HepG2 (cell line): ENCODE results near the gene UBXN6. TPM values are rescaled to one million over a fixed set of nuclear protein-coding genes. Genes with fewer than 3 reads are reported as not detected.

ENCODE experiments used
- ATF7-NPFF ChIP-seq: sonication (generic); formaldehyde crosslinking; IDR thresholded peaks from 2 replicates; pipeline ENCODE4 v1.8.1; 2023; ENCODE audit warnings: mild to moderate bottlenecking, low read depth, missing genetic modification reagents, moderate library complexity
- CC2D1A ChIP-seq: sonication (generic); formaldehyde crosslinking; IDR thresholded peaks from 2 replicates; pipeline ENCODE4 v1.8.1; 2023; ENCODE audit warnings: mild to moderate bottlenecking, missing genetic modification reagents
- CHCHD3 ChIP-seq: sonication (generic); formaldehyde crosslinking; IDR thresholded peaks from 2 replicates; pipeline ENCODE4 v1.8.0; 2022; ENCODE audit warnings: mild to moderate bottlenecking, missing genetic modification reagents, moderate library complexity
- CREB1 ChIP-seq, 2 experiments: fragments of 450-650 bp in 1 of 2; IDR thresholded peaks; 2 replicates each; pipeline ENCODE4 v1.6.1; 2016 to 2017; ENCODE audit warnings: control low read depth in 1 of 2, mild to moderate bottlenecking in 1 of 2, missing compliant biosample characterization in 1 of 2, missing genetic modification characterization in 1 of 2
- CREM ChIP-seq, 2 experiments: sonication (generic) in 1 of 2; formaldehyde crosslinking in 1 of 2; IDR thresholded peaks; 2 replicates each; pipeline versions ENCODE4 v1.4.0 to v1.6.1; 2016 to 2020; ENCODE audit warnings: antibody characterized with exemption in 1 of 2, mild to moderate bottlenecking in 1 of 2, missing genetic modification reagents in 1 of 2
- FOXC1 ChIP-seq: sonication (generic); formaldehyde crosslinking; IDR thresholded peaks from 2 replicates; pipeline ENCODE4 v1.8.0; 2022; ENCODE audit warnings: mild to moderate bottlenecking, missing genetic modification reagents, borderline replicate concordance
- GABPA ChIP-seq, 2 experiments: IDR thresholded peaks; 2 replicates each; pipeline ENCODE4 v1.6.1; 2011 to 2016; ENCODE audit warnings: low read depth in 2 of 2, low read length in 1 of 2, missing biosample characterization in 1 of 2, missing genetic modification characterization in 1 of 2
- POLR2G ChIP-seq: fragments of 200-400 bp; formaldehyde crosslinking; IDR thresholded peaks from 2 replicates; pipeline ENCODE4 v1.6.1; 2018; ENCODE audit warnings: mild to moderate bottlenecking, low read depth, low read length, moderate library complexity
- SIN3B ChIP-seq: fragments of 150-350 bp; IDR thresholded peaks from 2 replicates; pipeline ENCODE4 v1.6.1; 2014; ENCODE audit warnings: low read length
- SOX6 ChIP-seq, 2 experiments: fragments of 450-650 bp in 1 of 2; sonication (generic) in 1 of 2; formaldehyde crosslinking in 1 of 2; IDR thresholded peaks; 2 replicates each; pipeline versions ENCODE4 v1.4.0 to v1.6.1; 2017 to 2020; ENCODE audit warnings: antibody characterized with exemption in 1 of 2, mild to moderate bottlenecking in 1 of 2, missing genetic modification reagents in 1 of 2
- TBL1XR1 ChIP-seq: fragments of 150-350 bp; IDR thresholded peaks from 2 replicates; pipeline ENCODE4 v1.6.1; 2014; ENCODE audit warnings: borderline replicate concordance, low read length; ENCODE audit not compliant: partially characterized antibody
- THAP11 ChIP-seq: IDR thresholded peaks from 2 replicates; pipeline ENCODE4 v1.6.1; 2016; ENCODE audit warnings: missing biosample characterization, missing genetic modification reagents
- YEATS2 ChIP-seq: sonication (generic); formaldehyde crosslinking; IDR thresholded peaks from 2 replicates; pipeline ENCODE4 v1.4.0; 2020; ENCODE audit warnings: missing genetic modification reagents, borderline replicate concordance
- YEATS4 ChIP-seq: sonication (generic); formaldehyde crosslinking; IDR thresholded peaks from 2 replicates; pipeline ENCODE4 v1.4.0; 2020; ENCODE audit warnings: missing genetic modification reagents, borderline replicate concordance
- ZBTB1 ChIP-seq: sonication (generic); formaldehyde crosslinking; IDR thresholded peaks from 2 replicates; pipeline ENCODE4 v1.4.0; 2020; ENCODE audit warnings: missing genetic modification reagents, borderline replicate concordance
- ZNF274 ChIP-seq: sonication (generic); formaldehyde crosslinking; IDR thresholded peaks from 2 replicates; pipeline ENCODE4 v1.5.1; 2020; ENCODE audit warnings: mild to moderate bottlenecking, missing genetic modification reagents
- ZNF282 ChIP-seq: fragments of 450-650 bp; IDR thresholded peaks from 2 replicates; pipeline ENCODE4 v1.6.1; 2018; ENCODE audit not compliant: partially characterized antibody
- ZNF605 ChIP-seq: sonication (generic); formaldehyde crosslinking; IDR thresholded peaks from 2 replicates; pipeline ENCODE4 v1.8.0; 2022; ENCODE audit warnings: mild to moderate bottlenecking, missing genetic modification reagents
- ZNF619 ChIP-seq: sonication (generic); formaldehyde crosslinking; IDR thresholded peaks from 2 replicates; pipeline ENCODE4 v1.4.0; 2020; ENCODE audit warnings: mild to moderate bottlenecking, missing genetic modification reagents
- ZNF678 ChIP-seq: sonication (generic); formaldehyde crosslinking; IDR thresholded peaks from 2 replicates; pipeline ENCODE4 v1.4.0; 2020; ENCODE audit warnings: mild to moderate bottlenecking, missing genetic modification reagents
- polyA plus RNA-seq, 8 experiments: library from polyadenylated mRNA; depleted of rRNA in 3 of 8; stranded (reverse) in 7 of 8; unstranded in 1 of 8; fragments of >200 nt; fragmentation: Illumina TruSeq in 4 of 8; extraction: Trizol in 4 of 8; gene quantifications; 2 replicates each; pipeline versions ENCODE4 v1.2.1 to v1.2.3, GENCODE V29; 2011 to 2016; ENCODE audit warnings: low read depth in 4 of 8, missing spikeins in 1 of 8, mixed read lengths in 1 of 8; ENCODE audit not compliant: insufficient read depth in 1 of 8
- total RNA-seq, 5 experiments: library from RNA; depleted of rRNA; stranded (reverse); fragments of >200 nt; fragmentation: Illumina TruSeq; extraction: Trizol; gene quantifications; 2 replicates each; pipeline ENCODE4 v1.2.3, GENCODE V29; 2016; ENCODE audit warnings: low read depth in 1 of 5
- TF ChIP-seq, protein P1 (sequence below): sonication (generic); formaldehyde crosslinking; IDR thresholded peaks from 2 replicates; pipeline ENCODE4 v1.5.1; 2020; ENCODE audit warnings: missing genetic modification reagents, mild to moderate bottlenecking, borderline replicate concordance
- TF ChIP-seq, protein P2 (sequence below): IDR thresholded peaks from 2 replicates; pipeline ENCODE4 v1.6.1; 2016; ENCODE audit warnings: mild to moderate bottlenecking
- TF ChIP-seq, protein P3 (sequence below): sonication (generic); formaldehyde crosslinking; IDR thresholded peaks from 2 replicates; pipeline ENCODE4 v1.4.0; 2020; ENCODE audit warnings: missing genetic modification reagents, borderline replicate concordance

The UBXN6 gene
- total and polyA plus RNA-seq, 2 of the 13 experiments (the other 11 are each of a cell fraction or from before 2014, with no cell fraction given): 34.9 to 35.5 TPM

DNA sequence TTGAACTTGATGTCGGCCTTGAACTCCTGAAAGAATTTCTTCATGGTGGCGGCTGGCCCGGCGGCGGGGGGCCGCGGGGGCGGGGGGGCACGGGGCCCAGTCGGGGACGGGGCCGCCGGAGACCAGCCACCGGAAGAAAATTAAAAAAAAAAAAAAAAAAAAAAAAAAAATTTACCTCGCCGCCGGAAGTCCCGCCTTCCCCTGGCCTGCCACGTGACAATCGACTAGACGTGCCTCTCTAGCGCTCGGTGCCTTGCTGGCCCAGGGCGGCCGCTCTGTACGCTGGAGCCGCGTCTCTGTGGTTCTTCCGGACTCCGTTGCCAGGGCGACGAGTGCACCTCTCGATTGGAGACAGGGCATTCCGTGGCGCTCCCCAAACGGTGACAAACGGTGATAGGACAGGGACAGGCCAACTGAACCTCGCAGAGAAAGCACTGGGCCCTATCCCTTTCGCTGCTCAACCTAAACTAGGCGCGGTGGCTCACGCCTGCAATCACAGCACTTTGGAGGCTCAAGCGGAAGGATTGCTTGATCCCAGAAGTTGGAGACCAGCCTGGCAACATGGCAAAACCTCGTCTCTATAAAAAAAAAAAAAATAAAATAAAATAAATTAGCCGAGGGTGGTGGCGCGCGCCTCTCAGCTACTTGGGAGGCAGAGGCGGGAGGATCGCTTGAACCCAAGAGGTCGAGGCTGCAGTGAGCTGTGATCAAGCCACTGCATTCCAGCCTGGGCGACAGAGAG lies at the start of gene UBXN6 (continued):
- TF ChIP-seq TBL1XR1: peak; percentile 48
- TF ChIP-seq GABPA (IDR thresholded peaks at IDR 0.05; ENCODE audit: low read depth, low read length): peak; percentile 81
- TF ChIP-seq GABPA (CRISPR knock-in tag; IDR thresholded peaks at IDR 0.05; ENCODE audit: low read depth): peak; percentile 94
- TF ChIP-seq ZNF678 (CRISPR knock-in tag): no peak
- 0 out of 2 replicates have a peak, but pooled peaks have one; percentile 30 for TF ChIP-seq FOXC1
- peak; percentile 69 for TF ChIP-seq SIN3B
- TF ChIP-seq ZNF605 (CRISPR knock-in tag): peak; percentile 60; the same call in 1 of the 2 replicates
- TF ChIP-seq CHCHD3: no peak
- TF ChIP-seq ZNF282: no peak
- peak; percentile 40; the same call in 1 of the 2 replicates for TF ChIP-seq POLR2G
- TF ChIP-seq, protein P1, sequence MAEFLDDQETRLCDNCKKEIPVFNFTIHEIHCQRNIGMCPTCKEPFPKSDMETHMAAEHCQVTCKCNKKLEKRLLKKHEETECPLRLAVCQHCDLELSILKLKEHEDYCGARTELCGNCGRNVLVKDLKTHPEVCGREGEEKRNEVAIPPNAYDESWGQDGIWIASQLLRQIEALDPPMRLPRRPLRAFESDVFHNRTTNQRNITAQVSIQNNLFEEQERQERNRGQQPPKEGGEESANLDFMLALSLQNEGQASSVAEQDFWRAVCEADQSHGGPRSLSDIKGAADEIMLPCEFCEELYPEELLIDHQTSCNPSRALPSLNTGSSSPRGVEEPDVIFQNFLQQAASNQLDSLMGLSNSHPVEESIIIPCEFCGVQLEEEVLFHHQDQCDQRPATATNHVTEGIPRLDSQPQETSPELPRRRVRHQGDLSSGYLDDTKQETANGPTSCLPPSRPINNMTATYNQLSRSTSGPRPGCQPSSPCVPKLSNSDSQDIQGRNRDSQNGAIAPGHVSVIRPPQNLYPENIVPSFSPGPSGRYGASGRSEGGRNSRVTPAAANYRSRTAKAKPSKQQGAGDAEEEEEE (CRISPR knock-in tag): peak; percentile 66; the same call in 1 of the 2 replicates
- peak; percentile 62 for TF ChIP-seq YEATS4 (CRISPR knock-in tag)
- TF ChIP-seq THAP11 (CRISPR knock-in tag): peak; percentile 93
- TF ChIP-seq CREB1 (IDR thresholded peaks at IDR 0.05): peak; percentile 59
- no peak for TF ChIP-seq CREB1 (CRISPR knock-in tag; IDR thresholded peaks at IDR 0.05)
- TF ChIP-seq YEATS2 (CRISPR knock-in tag): peak; percentile 91
- no peak for TF ChIP-seq SOX6 (IDR thresholded peaks at IDR 0.05)
- 0 out of 2 replicates have a peak, but pooled peaks have one; percentile 31 for TF ChIP-seq SOX6 (CRISPR knock-in tag; IDR thresholded peaks at IDR 0.05)
- TF ChIP-seq, protein P2, sequence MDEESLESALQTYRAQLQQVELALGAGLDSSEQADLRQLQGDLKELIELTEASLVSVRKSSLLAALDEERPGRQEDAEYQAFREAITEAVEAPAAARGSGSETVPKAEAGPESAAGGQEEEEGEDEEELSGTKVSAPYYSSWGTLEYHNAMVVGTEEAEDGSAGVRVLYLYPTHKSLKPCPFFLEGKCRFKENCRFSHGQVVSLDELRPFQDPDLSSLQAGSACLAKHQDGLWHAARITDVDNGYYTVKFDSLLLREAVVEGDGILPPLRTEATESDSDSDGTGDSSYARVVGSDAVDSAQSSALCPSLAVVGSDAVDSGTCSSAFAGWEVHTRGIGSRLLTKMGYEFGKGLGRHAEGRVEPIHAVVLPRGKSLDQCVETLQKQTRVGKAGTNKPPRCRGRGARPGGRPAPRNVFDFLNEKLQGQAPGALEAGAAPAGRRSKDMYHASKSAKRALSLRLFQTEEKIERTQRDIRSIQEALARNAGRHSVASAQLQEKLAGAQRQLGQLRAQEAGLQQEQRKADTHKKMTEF (CRISPR knock-in tag): no peak
- TF ChIP-seq ZBTB1 (CRISPR knock-in tag): no peak
- TF ChIP-seq CC2D1A (CRISPR knock-in tag): 0 out of 2 replicates have a peak, but pooled peaks have one; percentile 19
- 0 out of 2 replicates have a peak, but pooled peaks have one; percentile 31 for TF ChIP-seq ZNF619
- TF ChIP-seq ZNF274 (CRISPR knock-in tag): 0 out of 2 replicates have a peak, but pooled peaks have one; percentile 56
- TF ChIP-seq CREM (IDR thresholded peaks at IDR 0.05): peak; percentile 53
- TF ChIP-seq CREM (CRISPR knock-in tag; IDR thresholded peaks at IDR 0.05): no peak
- TF ChIP-seq ATF7-NPFF (CRISPR knock-in tag): 0 out of 2 replicates have a peak, but pooled peaks have one; percentile 28
- TF ChIP-seq, protein P3, sequence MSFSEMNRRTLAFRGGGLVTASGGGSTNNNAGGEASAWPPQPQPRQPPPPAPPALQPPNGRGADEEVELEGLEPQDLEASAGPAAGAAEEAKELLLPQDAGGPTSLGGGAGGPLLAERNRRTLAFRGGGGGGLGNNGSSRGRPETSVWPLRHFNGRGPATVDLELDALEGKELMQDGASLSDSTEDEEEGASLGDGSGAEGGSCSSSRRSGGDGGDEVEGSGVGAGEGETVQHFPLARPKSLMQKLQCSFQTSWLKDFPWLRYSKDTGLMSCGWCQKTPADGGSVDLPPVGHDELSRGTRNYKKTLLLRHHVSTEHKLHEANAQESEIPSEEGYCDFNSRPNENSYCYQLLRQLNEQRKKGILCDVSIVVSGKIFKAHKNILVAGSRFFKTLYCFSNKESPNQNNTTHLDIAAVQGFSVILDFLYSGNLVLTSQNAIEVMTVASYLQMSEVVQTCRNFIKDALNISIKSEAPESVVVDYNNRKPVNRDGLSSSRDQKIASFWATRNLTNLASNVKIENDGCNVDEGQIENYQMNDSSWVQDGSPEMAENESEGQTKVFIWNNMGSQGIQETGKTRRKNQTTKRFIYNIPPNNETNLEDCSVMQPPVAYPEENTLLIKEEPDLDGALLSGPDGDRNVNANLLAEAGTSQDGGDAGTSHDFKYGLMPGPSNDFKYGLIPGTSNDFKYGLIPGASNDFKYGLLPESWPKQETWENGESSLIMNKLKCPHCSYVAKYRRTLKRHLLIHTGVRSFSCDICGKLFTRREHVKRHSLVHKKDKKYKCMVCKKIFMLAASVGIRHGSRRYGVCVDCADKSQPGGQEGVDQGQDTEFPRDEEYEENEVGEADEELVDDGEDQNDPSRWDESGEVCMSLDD (CRISPR knock-in tag): peak; percentile 36; the same call in 1 of the 2 replicates
